GM12878 (cell line): ENCODE data around the gene SHROOM3. TPM values are rescaled to one million over a fixed set of nuclear protein-coding genes. Genes with fewer than 3 reads are reported as not detected.

Source experiments
- ATAC-seq: fragments of 200-7000 bp; cut with Tn5 transposase; 3 replicates; pipeline ENCODE4 v1.9.1; 2020; ENCODE audit warnings: mild to moderate bottlenecking, moderate library complexity
- BruUV-seq: library from RNA; stranded (reverse); fragments of 400-500 nt; replicated peaks from 2 replicates; lab custom pipeline; 2021; lab: Mats Ljungman, UMichigan
- CTCF ChIA-PET: fragments of 300-600 bp; sonication (Branson Sonifier 250); formaldehyde crosslinking; extraction: SDS; loops from one replicate; lab custom pipeline; 2021; ENCODE audit warnings: inconsistent platforms; lab: Yijun Ruan, JAX
- POLR2A ChIA-PET: fragments of 350-600 bp; formaldehyde crosslinking; extraction: SDS; loops from one replicate; lab custom pipeline; 2021; ENCODE audit warnings: inconsistent platforms; lab: Charles Lee
- RAD21 ChIA-PET: fragments of 300-600 bp; sonication (Branson Sonifier 250); formaldehyde crosslinking; loops from one replicate; lab custom pipeline; 2023; ENCODE audit warnings: antibody characterized with exemption; ENCODE audit not compliant: unreplicated experiment; lab: Charles Lee
- SMC1A ChIA-PET: fragments of 300-600 bp; sonication (Branson Sonifier 250); formaldehyde crosslinking; loops from one replicate; lab custom pipeline; 2023; ENCODE audit not compliant: unreplicated experiment, uncharacterized antibody; lab: Charles Lee
- DNase-seq: peaks from one replicate; pipeline ENCODE4 v3.0.0-alpha.2; 2011; ENCODE audit warnings: low read depth, low spot score
- FAIRE-seq: peaks from 3 replicates; lab custom pipeline; 2011; peaks lifted over from hg19 to GRCh38; lab: Jason Lieb, UNC
- H2AFZ ChIP-seq: 2 replicates; pipeline ENCODE4 v1.6.0; 2011; ENCODE audit warnings: low read depth, low read length, control low read depth; ENCODE audit not compliant: control insufficient read depth
- H3K27ac ChIP-seq: 2 replicates; pipeline ENCODE4 v1.5.1; 2011; ENCODE audit warnings: control low read depth; ENCODE audit not compliant: control insufficient read depth, insufficient read depth
- H3K27me3 ChIP-seq, 2 experiments: replicated peaks in 1 of 2; 2 replicates each; pipeline versions ENCODE4 v1.6.0 to v1.6.1; 2011; ENCODE audit warnings: low read length in 1 of 2; ENCODE audit not compliant: control insufficient read depth in 2 of 2, insufficient read depth in 2 of 2
- H3K36me3 ChIP-seq, 2 experiments: 2 replicates each; pipeline ENCODE4 v1.5.1; 2011; ENCODE audit warnings: low read length in 1 of 2; ENCODE audit not compliant: control insufficient read depth in 2 of 2, insufficient read depth in 2 of 2
- H3K4me1 ChIP-seq: 2 replicates; pipeline ENCODE4 v1.6.1; 2011; ENCODE audit warnings: mild to moderate bottlenecking, low read length, moderate library complexity, mixed read lengths; ENCODE audit not compliant: control insufficient read depth, insufficient read depth
- H3K4me2 ChIP-seq: 2 replicates; pipeline ENCODE4 v1.6.0; 2011; ENCODE audit warnings: control low read depth; ENCODE audit not compliant: control insufficient read depth, insufficient read depth
- H3K4me3 ChIP-seq: fragments of 200-600 bp; sonication (generic); 2 replicates; pipeline ENCODE4 v1.5.1; 2016
- H3K79me2 ChIP-seq: 2 replicates; pipeline ENCODE4 v1.6.0; 2011; ENCODE audit warnings: low read length; ENCODE audit not compliant: control insufficient read depth, insufficient read depth
- H3K9ac ChIP-seq: 2 replicates; pipeline ENCODE4 v1.8.0; 2011; ENCODE audit warnings: low read length, control low read depth, mixed read lengths; ENCODE audit not compliant: control insufficient read depth, insufficient read depth
- H3K9me3 ChIP-seq: replicated peaks from 3 replicates; pipeline ENCODE4 v1.5.1; 2011; ENCODE audit warnings: mild to moderate bottlenecking, low read length; ENCODE audit not compliant: control insufficient read depth, insufficient read depth
- H4K20me1 ChIP-seq: 2 replicates; pipeline ENCODE4 v1.6.0; 2011; ENCODE audit not compliant: control insufficient read depth, insufficient read depth
- BRCA1 ChIP-seq: IDR thresholded peaks from 2 replicates; pipeline ENCODE4 v1.6.1; 2011; ENCODE audit warnings: low read depth, low read length, improper control_type of control experiment
- CEBPB ChIP-seq, 2 experiments: fragments of 150-350 bp in 1 of 2; IDR thresholded peaks; 2 replicates each; pipeline ENCODE4 v1.6.1; 2012 to 2014; ENCODE audit warnings: low read depth in 2 of 2, low read length in 2 of 2, borderline replicate concordance in 1 of 2, inconsistent platforms in 1 of 2
- CTCF ChIP-seq, 3 experiments: IDR thresholded peaks in 2 of 3; conservative IDR thresholded peaks in 1 of 3; 2 replicates each; pipeline ENCODE4 v1.5.1; 2011; ENCODE audit warnings: low read depth in 3 of 3, low read length in 3 of 3, mild to moderate bottlenecking in 3 of 3, control low read depth in 2 of 3, moderate library complexity in 2 of 3, inconsistent platforms in 1 of 3, mixed read lengths in 1 of 3; ENCODE audit not compliant: control insufficient read depth in 2 of 3, insufficient read depth in 1 of 3; ENCODE audit errors: extremely low read depth in 1 of 3
- NR2F1 ChIP-seq: fragments of 450-650 bp; conservative IDR thresholded peaks from 2 replicates; pipeline ENCODE4 v1.6.1; 2017; ENCODE audit warnings: mild to moderate bottlenecking
- PML ChIP-seq: IDR thresholded peaks from 2 replicates; pipeline ENCODE4 v1.6.1; 2012; ENCODE audit warnings: low read length, inconsistent platforms
- WGBS: methylation state at CpG from one replicate; pipeline ENCODE4 v1.1.6; 2016; ENCODE audit warnings: low lambda C conversion rate; ENCODE audit not compliant: insufficient replicate concordance, insufficient coverage; ENCODE audit errors: missing lambda C conversion rate; 5-methylcytosine and 5-hydroxymethylcytosine counted together
- in situ Hi-C: fragments of 300-500 bp; cut with MboI; formaldehyde crosslinking; loops from 9 replicates; pipeline ENCODE4 v1.14.3; 2018; ENCODE audit warnings: mixed read lengths
- intact Hi-C: fragments of 100-400 bp; cut with micrococcal nuclease; formaldehyde crosslinking; loops from one replicate; pipeline ENCODE4 v1.14.2; 2022; ENCODE audit not compliant: unreplicated experiment
- polyA plus RNA-seq, 11 experiments: library from polyadenylated mRNA; depleted of rRNA in 4 of 11; unstranded in 6 of 11; stranded (reverse) in 5 of 11; fragments of >200 nt; fragmentation: Nextera tagmentation in 4 of 11; fragmentation: Illumina TruSeq in 1 of 11; extraction: Ambion mirVana in 4 of 11; extraction: Trizol in 1 of 11; gene quantifications; 1 replicate in 1 of 11; 2 replicates in 10 of 11; pipeline versions ENCODE4 v1.2.1 to v1.2.3, GENCODE V29; 2011 to 2016; ENCODE audit warnings: inconsistent platforms in 2 of 11, missing spikeins in 2 of 11, low read depth in 1 of 11
- total RNA-seq, 4 experiments: library from RNA; depleted of rRNA in 3 of 4; stranded (reverse); fragments of >200 nt in 3 of 4; fragmentation: Illumina TruSeq in 1 of 4; extraction: Trizol in 1 of 4; gene quantifications; 2 replicates each; pipeline versions ENCODE4 v1.2.1 to v1.2.3, GENCODE V29; 2013 to 2021
- TF ChIP-seq, protein P1 (sequence below): fragments of 450-650 bp; IDR thresholded peaks from 2 replicates; pipeline ENCODE4 v1.6.1; 2016; ENCODE audit warnings: mild to moderate bottlenecking
- TF ChIP-seq, protein P2 (sequence below): IDR thresholded peaks from 2 replicates; pipeline ENCODE4 v1.6.1; 2012; ENCODE audit warnings: low read depth, low read length, improper control_type of control experiment
- TF ChIP-seq, protein P3 (sequence below): IDR thresholded peaks from 2 replicates; pipeline ENCODE4 v1.6.1; 2011; ENCODE audit warnings: low read depth, mild to moderate bottlenecking, low read length, moderate library complexity, borderline replicate concordance; ENCODE audit errors: extremely low read depth

SHROOM3 gene
- total and polyA plus RNA-seq, 10 of the 15 experiments (the other 5 are each of a cell fraction or from before 2014, with no cell fraction given), result under 0.01 to 0.29 (median 0.08) TPM; not detected in 1

GRCh38 chr4:76790377-76790776, 355.3 kb downstream of the SHROOM3 start:
- H2AFZ ChIP-seq, result no peak overlapping the region
- H3K9ac ChIP-seq, result no peak overlapping the region
- SMC1A ChIA-PET, result interaction anchor here (0.7 kb wide), 1 partner anchor 413 kb away, joined by 4 read pairs; no protein-coding TSS in a partner anchor
- no peaks in the 10 kb centered on the region for H3K79me2 ChIP-seq
- intact Hi-C loops, result no loop called here
- no peaks in the 10 kb centered on the region for H4K20me1 ChIP-seq
- CTCF ChIA-PET, result interaction anchor here (0.9 kb wide), 1 partner anchor 255 kb away, joined by 5 read pairs; no protein-coding TSS in a partner anchor
- no peaks in the 10 kb centered on the region for H3K27me3 ChIP-seq
- H3K9me3 ChIP-seq, result no peaks in the 10 kb centered on the region; the same call in 2 of the 3 replicates
- H3K27ac ChIP-seq, result no peak overlapping the region
- in situ Hi-C loops, result no loop called here
- H3K36me3 ChIP-seq, result no peaks in the 10 kb centered on the region
- no peak overlapping the region for H3K4me2 ChIP-seq
- no peak for FAIRE-seq
- TF ChIP-seq CEBPB (IDR thresholded peaks at IDR 0.05; ENCODE audit: borderline replicate concordance in 1 of 2, low read depth in 2 of 2, low read length in 2 of 2) (no peak), NR2F1 (no peak), PML (no peak), CTCF (IDR thresholded peaks at IDR 0.05 in 2 of 3, conservative IDR thresholded peaks at IDR 0.05 in 1 of 3; ENCODE audit: control insufficient read depth in 2 of 3, extremely low read depth in 1 of 3, insufficient read depth in 1 of 3, low read depth in 3 of 3, low read length in 3 of 3) (no peak), BRCA1 (no peak)
- TF ChIP-seq, protein P1, sequence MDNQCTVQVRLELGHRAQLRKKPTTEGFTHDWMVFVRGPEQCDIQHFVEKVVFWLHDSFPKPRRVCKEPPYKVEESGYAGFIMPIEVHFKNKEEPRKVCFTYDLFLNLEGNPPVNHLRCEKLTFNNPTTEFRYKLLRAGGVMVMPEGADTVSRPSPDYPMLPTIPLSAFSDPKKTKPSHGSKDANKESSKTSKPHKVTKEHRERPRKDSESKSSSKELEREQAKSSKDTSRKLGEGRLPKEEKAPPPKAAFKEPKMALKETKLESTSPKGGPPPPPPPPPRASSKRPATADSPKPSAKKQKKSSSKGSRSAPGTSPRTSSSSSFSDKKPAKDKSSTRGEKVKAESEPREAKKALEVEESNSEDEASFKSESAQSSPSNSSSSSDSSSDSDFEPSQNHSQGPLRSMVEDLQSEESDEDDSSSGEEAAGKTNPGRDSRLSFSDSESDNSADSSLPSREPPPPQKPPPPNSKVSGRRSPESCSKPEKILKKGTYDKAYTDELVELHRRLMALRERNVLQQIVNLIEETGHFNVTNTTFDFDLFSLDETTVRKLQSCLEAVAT, result no peak
- TF ChIP-seq, protein P2, sequence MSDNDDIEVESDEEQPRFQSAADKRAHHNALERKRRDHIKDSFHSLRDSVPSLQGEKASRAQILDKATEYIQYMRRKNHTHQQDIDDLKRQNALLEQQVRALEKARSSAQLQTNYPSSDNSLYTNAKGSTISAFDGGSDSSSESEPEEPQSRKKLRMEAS, result no peak
- TF ChIP-seq, protein P3, sequence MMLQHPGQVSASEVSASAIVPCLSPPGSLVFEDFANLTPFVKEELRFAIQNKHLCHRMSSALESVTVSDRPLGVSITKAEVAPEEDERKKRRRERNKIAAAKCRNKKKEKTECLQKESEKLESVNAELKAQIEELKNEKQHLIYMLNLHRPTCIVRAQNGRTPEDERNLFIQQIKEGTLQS, result no peak
- TF ChIP-seq, all 136 proteins: peak for 0
- POLR2A ChIA-PET, result no interaction called here
- BruUV-seq, result no TSS peak
- 68% methylated on average over 1 of the region's 1 CpG for WGBS
- Histone ChIP-seq H3K4me1 (no peaks in the 10 kb centered on the region), H3K4me3 (no peak overlapping the region)
- RAD21 ChIA-PET, result interaction anchor here (0.7 kb wide), 1 partner anchor 159 kb away, joined by 3 read pairs; no protein-coding TSS in a partner anchor
- no peak for DNase-seq
- ATAC-seq, result no peak
